IPS-15b (cell line): Measurements from ENCODE around the gene DNAI4.
"Not testable (repeated sequence)": the region's sequence is repeated elsewhere in the genome, so short reads cannot be mapped to it uniquely, and the experiment has no call there.

Experiments used
- H3K27me3 ChIP-seq: one replicate; pipeline ENCODE4 v1.6.1; 2013; ENCODE audit warnings: low read length; ENCODE audit not compliant: control insufficient read depth, insufficient read depth
- H3K36me3 ChIP-seq: one replicate; pipeline ENCODE4 v1.6.1; 2013; ENCODE audit warnings: low read length; ENCODE audit not compliant: control insufficient read depth, insufficient read depth
- H3K4me1 ChIP-seq: one replicate; pipeline ENCODE4 v1.6.1; 2013; ENCODE audit warnings: mild to moderate bottlenecking, low read length; ENCODE audit not compliant: control insufficient read depth, insufficient read depth
- H3K4me3 ChIP-seq: one replicate; pipeline ENCODE4 v1.5.1; 2013; ENCODE audit warnings: low read depth, low read length
- H3K9ac ChIP-seq: one replicate; pipeline ENCODE4 v1.6.1; 2013; ENCODE audit warnings: low read depth, mild to moderate bottlenecking, low read length
- H3K9me3 ChIP-seq: one replicate; pipeline ENCODE4 v1.6.1; 2013; ENCODE audit warnings: mild to moderate bottlenecking, low read length; ENCODE audit not compliant: control insufficient read depth, insufficient read depth

Gene DNAI4

DNA sequence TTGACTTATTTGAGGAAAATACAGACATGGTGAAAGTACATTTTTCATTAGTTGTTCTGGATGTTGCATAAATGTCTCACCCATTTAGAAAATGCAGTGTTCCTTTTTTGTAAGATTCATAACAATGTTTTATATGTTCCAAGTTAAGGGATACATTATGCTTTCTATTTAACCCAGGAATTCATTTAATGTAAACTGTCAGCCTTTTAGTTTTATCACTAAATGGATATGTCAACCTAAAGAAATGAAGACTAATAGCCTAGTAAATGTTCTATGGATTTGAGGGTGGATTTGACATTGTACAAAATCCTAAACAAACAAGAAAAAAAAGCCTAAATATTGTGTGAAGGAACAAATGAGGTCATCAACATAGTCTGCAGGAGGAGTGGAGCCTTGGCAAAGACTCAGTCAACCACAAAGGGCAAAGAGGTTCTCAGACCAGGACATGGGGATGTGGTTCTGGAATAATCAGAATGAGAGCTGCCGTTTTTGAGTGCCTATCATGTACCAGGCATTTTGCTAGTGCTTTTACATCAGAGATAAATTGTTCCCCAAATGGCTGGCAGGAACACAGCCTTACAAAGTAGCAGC is 114.8 kb downstream of the DNAI4 start:
- Histone ChIP-seq H3K36me3 (no peaks in the 10 kb centered on the region), H3K9me3 (no peaks in the 10 kb centered on the region), H3K27me3 (no peaks in the 10 kb centered on the region), H3K9ac (no peak overlapping the region), H3K4me3 (no peak overlapping the region), H3K4me1 (no peaks in the 10 kb centered on the region)

DNA sequence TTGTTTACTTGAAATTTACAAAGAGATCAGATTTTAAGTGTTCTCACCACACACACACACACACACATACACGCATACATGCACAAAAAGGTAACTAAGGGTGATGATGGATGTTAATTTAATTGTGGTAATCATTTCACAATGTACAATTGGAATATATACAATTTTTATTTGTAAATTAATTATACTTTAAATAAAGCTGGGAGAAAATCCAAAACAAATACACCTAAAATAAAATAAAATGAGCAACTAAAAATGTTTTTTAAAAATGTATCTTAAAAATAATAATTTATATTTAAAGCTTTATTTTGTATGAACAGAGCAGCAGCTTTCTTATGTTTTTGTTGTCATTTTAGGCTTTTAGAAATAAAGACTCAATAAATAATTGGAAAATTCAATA is 115.4 kb downstream of the DNAI4 start:
- no peaks in the 10 kb centered on the region for H3K36me3 ChIP-seq
- no peak overlapping the region for H3K4me3 ChIP-seq
- no peaks in the 10 kb centered on the region for H3K9me3 ChIP-seq
- H3K4me1 ChIP-seq, result no peaks in the 10 kb centered on the region
- no peak overlapping the region for H3K9ac ChIP-seq
- H3K27me3 ChIP-seq, result no peaks in the 10 kb centered on the region

DNA sequence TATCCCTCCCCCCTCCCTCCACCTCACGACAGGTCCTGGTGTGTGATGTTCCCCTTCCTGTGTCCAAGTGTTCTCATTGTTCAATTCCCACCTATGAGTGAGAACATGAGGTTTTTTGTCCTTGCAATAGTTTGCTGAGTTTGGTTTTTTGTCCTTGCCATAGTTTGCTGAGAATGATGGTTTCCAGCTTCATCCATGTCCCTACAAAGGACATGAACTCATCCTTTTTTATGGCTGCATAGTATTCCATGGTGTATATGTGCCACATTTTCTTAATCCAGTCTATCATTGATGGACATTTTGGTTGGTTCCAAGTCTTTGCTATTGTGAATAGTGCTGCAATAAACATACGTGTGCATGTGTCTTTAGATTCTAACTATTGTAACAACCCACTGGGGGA is 128.8 kb downstream of the DNAI4 start:
- not testable (repeated sequence) for H3K9ac ChIP-seq

DNA sequence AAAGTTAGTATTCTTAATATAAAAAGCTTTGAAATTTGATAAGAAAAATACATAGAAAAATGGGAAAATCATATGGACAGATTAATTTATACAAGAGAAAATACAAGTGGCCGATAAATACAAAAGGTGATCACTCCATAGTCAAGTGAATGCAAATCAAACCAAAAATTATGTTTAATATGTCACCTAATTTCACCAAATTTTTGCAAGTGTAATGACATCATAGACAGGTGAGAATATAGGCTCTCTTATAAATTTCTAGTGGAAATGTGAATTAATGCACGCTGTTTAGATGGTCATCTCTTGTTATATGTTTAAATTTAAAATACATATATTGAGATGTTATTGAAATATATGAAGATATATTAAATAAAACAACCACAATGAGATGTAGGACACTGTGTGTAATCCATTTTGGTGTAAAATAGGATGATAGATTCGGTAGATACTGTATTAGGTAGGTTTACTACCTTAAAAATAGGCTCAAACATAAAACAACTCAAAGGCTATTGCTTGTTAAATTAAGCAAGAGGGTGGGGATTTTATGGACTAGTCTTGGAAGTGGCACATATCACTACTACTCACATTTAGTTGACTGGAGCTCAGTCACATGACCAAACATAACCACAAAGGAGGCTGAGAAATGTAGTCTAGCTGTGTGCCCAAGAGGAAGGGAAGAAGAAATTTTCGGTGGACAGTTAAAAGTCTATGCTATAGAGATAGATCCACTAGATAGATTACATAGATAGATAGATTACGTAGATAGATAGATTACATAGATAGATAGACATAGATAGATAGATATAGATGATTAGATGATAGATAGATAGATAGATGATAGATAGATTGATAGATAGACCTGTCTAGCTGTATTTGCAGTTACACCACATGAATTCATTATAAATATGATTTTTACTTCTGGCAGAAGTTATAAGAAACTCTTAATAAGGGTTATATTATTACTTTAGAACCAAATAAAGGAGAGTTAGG is 132.7 kb downstream of the DNAI4 start:
- H3K36me3 ChIP-seq, result no peaks in the 10 kb centered on the region
- no peaks in the 10 kb centered on the region for H3K9me3 ChIP-seq
- H3K4me3 ChIP-seq, result no peak overlapping the region
- H3K27me3 ChIP-seq, result no peaks in the 10 kb centered on the region
- no peaks in the 10 kb centered on the region for H3K4me1 ChIP-seq
- H3K9ac ChIP-seq, result no peak overlapping the region

More for the DNA sequence above, 128.8 kb downstream of the DNAI4 start:
- not testable (repeated sequence) for H3K27me3 ChIP-seq, H3K4me1 ChIP-seq, H3K4me3 ChIP-seq, H3K9me3 ChIP-seq, H3K36me3 ChIP-seq

DNA sequence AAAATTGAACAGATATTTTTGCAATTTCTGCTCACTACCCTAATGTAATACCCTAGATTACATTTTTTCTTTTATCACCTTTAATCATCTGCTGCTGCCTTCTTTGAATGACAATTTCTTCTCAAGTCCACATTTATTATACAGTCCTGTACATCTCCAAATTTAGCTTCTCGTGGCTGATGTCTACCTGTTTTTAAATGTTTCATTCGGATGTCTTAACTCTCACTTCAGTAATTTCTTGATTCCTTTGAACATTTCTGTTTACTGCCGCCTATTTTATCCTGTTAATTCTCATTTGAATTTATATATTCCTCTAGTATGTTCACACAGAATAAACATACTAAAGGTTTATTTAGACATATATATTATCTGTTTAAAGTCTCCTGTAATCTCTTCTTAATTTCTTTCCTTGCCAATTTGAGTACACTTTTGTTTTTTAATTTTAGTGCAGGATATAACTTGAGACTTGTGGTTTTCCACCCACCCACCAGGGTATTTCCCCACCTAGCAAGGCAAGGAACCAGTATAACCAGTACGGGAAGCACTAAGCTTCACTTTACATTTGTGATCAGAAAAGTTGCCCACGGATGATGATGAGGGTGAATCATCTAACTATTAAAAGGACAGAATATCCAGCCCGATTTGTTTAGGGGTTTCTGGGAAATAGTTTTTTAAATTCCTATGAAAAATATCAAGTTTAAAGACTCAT is 136.3 kb downstream of the DNAI4 start:
- Histone ChIP-seq H3K9me3 (no peaks in the 10 kb centered on the region), H3K4me3 (no peak overlapping the region), H3K36me3 (no peaks in the 10 kb centered on the region), H3K27me3 (no peaks in the 10 kb centered on the region), H3K9ac (no peak overlapping the region), H3K4me1 (no peaks in the 10 kb centered on the region)

DNA sequence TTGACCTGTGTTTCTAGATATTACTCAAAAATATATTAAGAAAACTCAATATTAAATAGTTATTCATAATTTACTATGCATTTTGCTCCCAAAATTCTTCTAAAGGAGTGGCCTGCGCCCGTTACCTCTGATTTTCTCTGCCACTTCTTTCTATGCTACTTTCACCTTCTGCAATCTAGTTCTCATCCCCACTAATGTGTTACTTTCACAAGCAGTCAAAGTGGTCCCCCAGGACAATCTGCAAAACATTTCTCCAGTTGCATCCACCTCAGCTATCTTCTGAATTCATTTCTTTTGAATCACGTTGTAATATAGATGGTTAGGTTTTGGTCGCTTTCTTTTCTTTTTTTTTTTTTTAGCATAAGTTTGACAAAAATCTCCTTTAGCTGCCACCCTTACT is 137.0 kb downstream of the DNAI4 start:
- Histone ChIP-seq H3K9ac (no peak overlapping the region), H3K4me3 (no peak overlapping the region), H3K4me1 (no peaks in the 10 kb centered on the region), H3K36me3 (no peaks in the 10 kb centered on the region), H3K27me3 (no peaks in the 10 kb centered on the region), H3K9me3 (no peaks in the 10 kb centered on the region)

DNA sequence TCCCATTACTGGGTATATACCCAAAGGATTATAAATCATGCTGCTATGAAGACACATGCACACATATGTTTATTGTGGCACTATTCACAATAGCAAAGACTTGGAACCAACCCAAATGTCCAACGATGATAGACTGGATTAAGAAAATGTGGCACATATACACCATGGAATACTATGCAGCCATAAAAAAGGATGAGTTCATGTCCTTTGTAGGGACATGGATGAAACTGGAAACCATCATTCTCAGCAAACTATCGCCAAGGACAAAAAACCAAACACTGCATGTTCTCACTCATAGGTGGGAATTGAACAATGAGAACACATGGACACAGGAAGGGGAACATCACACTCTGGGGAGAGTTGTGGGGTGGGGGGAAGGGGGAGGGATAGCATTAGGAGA is 138.9 kb downstream of the DNAI4 start:
- not testable (repeated sequence) for H3K9ac ChIP-seq, H3K4me3 ChIP-seq, H3K9me3 ChIP-seq, H3K27me3 ChIP-seq, H3K4me1 ChIP-seq, H3K36me3 ChIP-seq

DNA sequence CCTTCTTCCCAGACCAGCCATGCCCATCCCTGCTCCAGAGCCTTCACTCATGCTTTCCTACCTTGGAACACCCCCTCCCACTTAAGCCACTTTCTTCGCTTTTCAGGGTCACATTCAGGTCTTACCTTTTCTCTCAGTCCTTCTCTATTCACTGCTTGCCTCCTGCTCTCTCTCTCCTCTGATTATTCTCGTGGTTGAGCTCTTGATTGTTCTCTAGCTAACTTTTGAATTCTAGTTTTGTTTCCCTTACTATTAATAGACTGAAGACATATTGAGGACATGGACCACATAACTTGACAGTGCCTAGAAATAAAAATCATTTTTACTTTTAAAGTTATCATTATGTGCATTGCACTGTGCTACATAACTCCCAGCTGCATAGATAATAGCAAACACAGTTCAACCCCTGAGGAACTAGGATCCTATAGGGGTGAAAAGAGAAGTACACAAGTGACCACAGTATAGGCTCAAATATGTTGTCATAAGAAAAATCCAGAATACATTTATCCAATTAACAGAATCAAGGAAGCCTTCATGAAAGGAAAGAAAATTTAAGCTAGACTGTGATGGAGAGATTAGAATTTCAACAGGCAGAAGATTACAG is 145.1 kb downstream of the DNAI4 start:
- Histone ChIP-seq H3K9ac (no peak overlapping the region), H3K9me3 (peaks cover 5% of the 10 kb centered on the region), H3K4me3 (no peak overlapping the region), H3K4me1 (no peaks in the 10 kb centered on the region), H3K36me3 (no peaks in the 10 kb centered on the region), H3K27me3 (no peaks in the 10 kb centered on the region)

DNA sequence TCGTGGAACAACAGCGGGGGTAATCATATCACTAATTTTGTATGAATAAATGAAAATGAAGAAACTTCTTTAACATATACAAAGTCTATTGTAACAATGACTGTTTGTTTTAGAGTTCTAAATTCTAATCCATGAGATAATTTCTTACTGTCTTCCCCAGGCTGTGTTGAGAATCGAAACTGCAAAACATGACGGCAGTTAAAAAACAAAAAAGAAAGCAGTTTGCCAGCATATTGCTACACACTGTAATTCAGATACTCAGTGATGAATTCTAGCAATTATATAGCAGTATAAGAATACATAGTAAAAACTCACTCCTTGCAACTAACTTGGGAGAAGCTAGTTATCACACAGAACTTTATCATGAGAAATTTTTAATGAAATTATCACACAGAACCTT is 145.7 kb downstream of the DNAI4 start:
- H3K9me3 ChIP-seq, result peaks cover 5% of the 10 kb centered on the region
- no peak overlapping the region for H3K9ac ChIP-seq
- H3K27me3 ChIP-seq, result no peaks in the 10 kb centered on the region
- H3K4me1 ChIP-seq, result no peaks in the 10 kb centered on the region
- H3K4me3 ChIP-seq, result no peak overlapping the region
- no peaks in the 10 kb centered on the region for H3K36me3 ChIP-seq

DNA sequence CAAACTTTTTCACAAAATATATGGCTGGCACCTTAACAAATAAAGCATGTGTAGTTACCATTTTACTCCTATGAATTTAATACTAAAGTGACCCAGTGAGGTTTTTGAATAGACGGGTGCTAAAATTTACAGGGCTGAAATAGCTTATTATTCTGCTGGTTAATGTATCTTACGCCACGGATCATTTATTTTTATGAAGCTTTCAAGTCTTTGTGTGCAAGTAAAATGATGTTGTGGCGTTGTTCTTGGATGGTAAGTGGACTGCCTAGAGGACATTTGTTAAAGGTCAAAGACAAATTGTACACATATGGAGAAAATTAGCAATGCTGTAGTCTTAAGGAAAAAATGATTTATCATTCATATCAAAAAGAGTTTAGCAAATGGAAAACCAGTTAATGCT is 146.4 kb downstream of the DNAI4 start:
- no peak overlapping the region for H3K9ac ChIP-seq
- H3K4me3 ChIP-seq, result no peak overlapping the region
- no peaks in the 10 kb centered on the region for H3K36me3 ChIP-seq
- H3K9me3 ChIP-seq, result peaks cover 5% of the 10 kb centered on the region
- H3K4me1 ChIP-seq, result no peaks in the 10 kb centered on the region
- H3K27me3 ChIP-seq, result no peaks in the 10 kb centered on the region

DNA sequence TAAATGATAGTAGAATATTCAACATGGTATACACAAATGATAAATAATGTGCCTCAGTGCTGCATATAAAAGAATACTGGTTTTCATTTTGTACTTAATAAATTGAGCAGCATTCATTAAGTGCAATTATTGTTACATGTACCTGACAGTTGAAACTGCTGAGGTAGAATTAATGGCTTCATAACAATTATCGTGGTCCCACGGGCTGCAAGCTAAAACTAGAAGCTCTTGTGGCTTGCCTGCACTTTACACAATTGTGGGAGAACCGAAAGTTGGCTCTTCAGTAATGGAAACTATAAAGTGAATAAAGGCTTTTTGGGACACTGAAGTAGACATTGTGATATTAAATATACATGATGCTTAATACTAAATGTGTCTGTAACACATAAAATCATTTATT is 146.8 kb downstream of the DNAI4 start:
- H3K4me1 ChIP-seq, result no peaks in the 10 kb centered on the region
- H3K9me3 ChIP-seq, result peaks cover 5% of the 10 kb centered on the region
- H3K27me3 ChIP-seq, result no peaks in the 10 kb centered on the region
- no peak overlapping the region for H3K4me3 ChIP-seq
- H3K9ac ChIP-seq, result no peak overlapping the region
- H3K36me3 ChIP-seq, result no peaks in the 10 kb centered on the region
